CD1c-positive myeloid dendritic cell (primary cell): ENCODE data around the gene HOXC4.
A peak's percentile ranks its signal among the peaks of the same experiment; 100 is the strongest.

ENCODE experiments used
- DNase-seq: peaks from one replicate; pipeline ENCODE4 v3.0.0-alpha.2; 2016; ENCODE audit errors: extremely low spot score

The HOXC4 gene

DNA sequence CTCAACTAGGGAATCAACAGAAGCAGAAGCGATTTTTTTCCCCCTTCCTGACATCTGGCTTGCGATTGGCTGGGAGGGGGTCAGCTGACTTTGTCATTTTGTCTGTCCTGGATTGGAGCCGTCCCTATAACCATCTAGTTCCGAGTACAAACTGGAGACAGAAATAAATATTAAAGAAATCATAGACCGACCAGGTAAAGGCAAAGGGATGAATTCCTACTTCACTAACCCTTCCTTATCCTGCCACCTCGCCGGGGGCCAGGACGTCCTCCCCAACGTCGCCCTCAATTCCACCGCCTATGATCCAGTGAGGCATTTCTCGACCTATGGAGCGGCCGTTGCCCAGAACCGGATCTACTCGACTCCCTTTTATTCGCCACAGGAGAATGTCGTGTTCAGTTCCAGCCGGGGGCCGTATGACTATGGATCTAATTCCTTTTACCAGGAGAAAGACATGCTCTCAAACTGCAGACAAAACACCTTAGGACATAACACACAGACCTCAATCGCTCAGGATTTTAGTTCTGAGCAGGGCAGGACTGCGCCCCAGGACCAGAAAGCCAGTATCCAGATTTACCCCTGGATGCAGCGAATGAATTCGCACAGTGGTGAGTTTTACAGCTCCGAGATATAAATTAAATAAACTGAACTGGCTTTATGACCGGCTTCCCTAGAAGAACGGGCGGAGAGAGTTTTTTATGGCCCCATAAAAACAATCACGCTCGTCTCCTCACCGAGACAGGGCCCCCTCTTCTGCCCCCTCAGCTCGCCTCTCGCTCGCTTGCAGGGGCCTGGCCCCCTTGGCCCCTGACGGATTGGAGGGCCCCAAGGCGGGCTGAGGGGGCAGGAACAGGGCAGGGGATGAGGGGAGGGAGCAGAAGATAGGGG is 25.1 kb upstream of the HOXC4 start, which contains the start of gene HOXC6:
Gene HOXC6, plus strand, starts transcription at position 127 of the 888 bp plus-strand sequence. Its CDS starts 82 bp downstream, at position 209.
- no peak for DNase-seq

- DNase-seq, result no peak
These were observed 23.9 kb upstream of the HOXC4 start for GRCh38 chr12:54029529-54030441.

- no peak for DNase-seq
These were observed 23.2 kb upstream of the HOXC4 start for GRCh38 chr12:54030442-54030801.

- no peak for DNase-seq
These were observed 22.7 kb upstream of the HOXC4 start for GRCh38 chr12:54030889-54031471.

DNA sequence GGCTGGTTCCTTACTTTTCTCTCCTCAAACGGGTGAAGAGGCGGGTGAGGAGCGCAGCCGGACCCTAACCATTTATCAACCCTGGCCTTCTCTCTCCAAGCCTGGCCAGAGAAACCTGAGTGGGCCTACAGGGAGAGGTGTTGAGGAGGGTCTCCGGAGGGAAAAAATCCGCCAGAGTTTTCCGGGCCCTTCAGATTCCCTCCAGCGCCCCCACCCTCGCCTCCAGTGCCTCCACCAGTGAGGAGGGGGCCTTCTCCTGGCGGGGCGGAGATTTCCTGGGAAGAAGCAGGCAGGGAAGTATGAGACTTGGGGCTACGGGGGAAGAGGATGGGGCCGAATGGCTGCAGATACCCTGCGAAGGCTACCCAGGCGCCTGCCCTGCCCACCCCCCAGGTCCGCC is 22.2 kb upstream of the HOXC4 start:
- no peak for DNase-seq

DNA sequence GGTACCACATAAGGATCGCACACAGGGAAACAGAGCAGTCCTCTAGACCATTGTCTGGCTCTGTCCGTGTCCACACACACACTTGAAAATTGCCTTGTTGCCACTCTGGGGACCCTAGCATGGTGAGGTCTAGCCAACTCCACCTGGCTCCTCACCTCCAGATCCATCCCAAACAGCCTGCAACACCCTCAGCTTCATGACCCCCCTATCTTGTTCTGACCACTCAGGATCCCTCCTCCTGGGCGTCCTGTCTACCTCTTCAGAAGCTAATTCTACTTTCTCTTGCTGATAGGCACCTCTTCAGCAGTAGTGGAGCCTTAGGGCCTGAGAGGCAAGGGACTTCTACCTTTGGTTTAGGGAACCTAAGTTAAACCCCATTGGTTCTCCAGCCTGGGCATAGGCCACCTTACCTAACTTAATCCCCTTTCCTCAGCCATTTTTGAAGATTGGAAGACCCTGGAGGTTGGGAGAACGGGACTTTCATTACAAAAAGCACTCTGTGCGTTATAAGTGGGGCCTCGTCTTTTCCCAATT is 21.5 kb upstream of the HOXC4 start:
- DNase-seq, result no peak

DNA sequence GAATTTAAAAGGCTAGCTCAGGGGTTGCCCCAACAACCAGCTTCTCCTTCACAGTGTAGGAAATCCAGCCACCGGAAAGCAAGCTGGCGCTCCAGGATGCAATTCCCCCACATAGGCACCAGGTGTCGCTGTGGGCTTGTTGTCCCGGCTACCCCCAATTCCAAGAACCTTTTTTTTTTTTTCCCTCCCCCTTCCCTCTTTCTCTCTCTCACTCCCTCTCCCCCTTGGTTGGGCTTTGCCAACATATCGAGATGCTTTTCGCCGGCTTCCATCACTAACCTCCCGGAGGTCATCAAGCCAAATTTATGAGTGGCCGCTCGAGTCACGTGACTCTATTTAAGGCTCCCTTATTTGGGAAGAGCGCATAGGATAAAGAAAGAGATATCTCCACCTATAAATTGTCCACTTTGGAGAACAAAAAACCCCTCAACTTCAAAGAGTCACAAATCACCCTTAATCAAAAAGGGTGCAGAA is 21.0 kb upstream of the HOXC4 start, which contains the start of gene HOXC5:
Gene HOXC5, plus strand, starts transcription at position 424 of the 474 bp plus-strand sequence. CDS start 73 bp downstream, outside the sequence.
- DNase-seq, result peak; percentile 75

DNA sequence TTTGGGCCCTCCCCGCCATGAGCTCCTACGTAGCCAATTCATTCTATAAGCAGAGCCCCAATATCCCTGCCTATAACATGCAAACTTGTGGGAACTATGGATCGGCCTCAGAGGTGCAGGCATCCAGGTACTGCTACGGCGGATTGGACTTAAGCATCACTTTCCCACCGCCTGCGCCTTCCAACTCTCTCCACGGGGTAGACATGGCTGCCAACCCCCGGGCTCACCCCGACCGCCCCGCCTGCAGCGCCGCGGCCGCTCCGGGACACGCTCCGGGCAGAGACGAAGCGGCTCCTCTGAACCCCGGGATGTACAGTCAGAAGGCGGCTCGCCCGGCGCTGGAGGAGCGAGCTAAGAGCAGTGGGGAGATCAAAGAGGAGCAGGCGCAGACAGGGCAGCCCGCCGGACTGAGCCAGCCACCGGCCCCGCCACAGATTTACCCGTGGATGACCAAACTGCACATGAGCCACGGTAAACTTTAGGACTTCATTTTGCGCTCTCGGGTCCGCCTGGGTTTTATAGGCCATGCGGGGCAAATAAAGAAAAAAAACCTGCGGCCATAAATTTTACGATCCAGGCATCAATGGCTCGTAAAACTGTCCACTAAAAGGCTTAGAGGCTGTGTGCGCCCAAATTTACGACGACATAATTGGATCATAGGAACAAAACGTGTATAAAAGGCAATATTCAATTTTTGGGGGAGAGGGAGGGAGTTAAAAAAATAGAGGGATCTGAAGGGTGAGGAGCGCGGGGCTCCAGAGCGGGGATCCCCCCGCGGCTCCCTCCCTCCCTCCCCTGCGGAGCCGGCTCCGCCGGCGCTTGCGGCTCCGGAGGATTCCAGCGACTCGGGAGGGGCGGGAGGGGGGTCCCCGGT is 20.3 kb upstream of the HOXC4 start:
- DNase-seq, result no peak

GRCh38 chr12:54033980-54034784 is 19.5 kb upstream of the HOXC4 start:
- no peak for DNase-seq

DNA sequence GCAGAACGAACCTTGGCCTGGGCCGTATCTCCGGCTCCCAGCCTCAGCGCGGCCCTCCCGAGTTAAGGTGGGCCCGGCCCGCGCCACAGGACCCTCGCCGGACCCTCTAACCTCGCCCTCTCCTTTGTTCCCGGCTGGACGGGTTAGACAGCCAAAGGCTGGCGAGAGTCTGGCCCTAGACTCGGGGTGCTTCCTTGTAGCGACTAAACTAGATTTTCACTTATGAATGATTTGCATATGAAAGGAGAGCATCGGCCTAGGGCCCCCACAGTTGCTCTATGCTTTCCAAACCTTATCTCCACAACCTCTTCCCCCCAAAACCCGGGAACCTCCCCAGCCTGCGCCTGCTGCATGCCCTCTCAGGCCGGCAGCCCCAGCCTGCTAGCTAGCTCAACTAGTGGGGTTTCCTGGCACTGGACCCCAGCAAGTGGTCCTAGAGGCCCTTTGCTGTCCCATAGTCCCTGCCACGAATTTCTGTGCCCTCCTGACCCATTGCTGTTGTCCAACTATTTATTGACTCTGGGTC is 18.8 kb upstream of the HOXC4 start:
- no peak for DNase-seq

GRCh38 chr12:54035568-54036264 is 17.9 kb upstream of the HOXC4 start:
- no peak for DNase-seq

GRCh38 chr12:54036620-54037359 is 16.8 kb upstream of the HOXC4 start:
- DNase-seq, result no peak

DNA sequence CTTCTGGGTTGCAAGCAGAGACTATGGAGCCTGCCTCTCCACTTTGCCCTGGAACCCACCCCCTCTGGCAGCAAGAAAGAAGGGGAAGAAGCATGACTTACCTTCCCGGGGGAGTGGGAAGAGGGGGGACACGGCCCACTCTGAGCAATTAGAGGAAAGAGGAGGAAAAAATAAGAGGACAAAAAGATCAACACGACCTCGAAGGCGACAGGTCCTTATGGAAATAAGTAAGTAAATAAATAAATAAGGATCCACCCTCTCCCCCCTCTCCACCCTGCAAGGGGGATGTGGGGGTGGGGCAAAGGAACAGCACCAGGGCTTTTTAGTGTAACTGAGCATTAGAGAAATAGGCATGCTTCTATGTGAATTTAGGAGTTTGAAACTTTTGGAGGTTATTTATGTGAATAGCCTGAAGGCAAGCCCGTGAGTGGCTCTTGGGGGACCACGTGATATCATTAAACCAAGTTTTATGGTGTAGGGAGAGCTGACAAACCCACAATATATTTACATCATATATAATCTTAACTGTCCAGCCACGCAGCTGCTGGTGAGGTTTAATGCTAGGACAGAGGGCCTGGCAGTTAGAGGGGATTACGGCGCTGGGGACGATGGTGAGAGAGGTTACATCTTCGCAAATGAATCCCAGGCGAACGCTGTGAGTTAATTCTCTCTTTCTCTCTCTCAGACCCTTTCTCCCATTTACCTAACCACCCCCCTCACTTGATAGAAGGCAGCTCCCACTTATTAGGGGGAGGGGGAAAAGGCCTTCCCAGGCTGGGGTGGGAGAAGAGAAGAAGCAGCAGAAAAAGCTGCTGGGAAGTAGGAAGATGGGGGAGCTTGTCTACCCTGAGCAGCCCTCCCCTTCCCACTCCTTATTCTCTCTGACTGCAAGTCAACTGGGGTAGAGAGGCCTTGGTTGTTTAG is 16.0 kb upstream of the HOXC4 start:
- no peak for DNase-seq

GRCh38 chr12:54038284-54038870 is 15.3 kb upstream of the HOXC4 start:
- DNase-seq, result no peak

DNA sequence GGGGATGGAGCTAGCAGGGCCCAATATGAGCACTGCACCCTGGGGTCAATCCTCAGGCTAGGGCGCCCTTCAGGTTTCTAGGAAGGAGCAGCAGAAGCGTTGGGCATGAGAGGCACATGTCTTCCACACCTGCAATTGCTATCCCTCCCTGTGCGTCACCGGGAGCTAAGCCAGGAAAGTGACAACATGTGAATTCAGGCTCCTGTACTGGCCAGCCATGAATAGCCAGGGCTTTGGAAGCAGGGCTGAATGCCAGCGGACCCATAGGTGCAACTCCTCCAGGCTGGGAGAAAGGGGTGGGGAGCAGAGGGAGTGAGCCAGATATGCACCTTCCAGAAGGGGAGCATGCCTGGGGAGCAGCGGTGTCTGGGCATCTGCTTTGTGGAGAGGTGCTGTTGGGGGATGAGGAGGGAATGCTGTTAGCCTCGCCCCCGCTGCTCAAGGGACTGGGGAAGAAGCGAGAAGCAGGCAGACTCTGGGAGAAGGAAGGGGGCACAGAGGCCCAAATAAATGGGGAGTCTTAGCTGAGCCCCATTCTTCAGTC is 14.7 kb upstream of the HOXC4 start:
- DNase-seq, result no peak

- no peak for DNase-seq
These were observed 14.1 kb upstream of the HOXC4 start for GRCh38 chr12:54039417-54040147.
